ENCODE data around the gene FFAR2.

FFAR2 gene

DNA sequence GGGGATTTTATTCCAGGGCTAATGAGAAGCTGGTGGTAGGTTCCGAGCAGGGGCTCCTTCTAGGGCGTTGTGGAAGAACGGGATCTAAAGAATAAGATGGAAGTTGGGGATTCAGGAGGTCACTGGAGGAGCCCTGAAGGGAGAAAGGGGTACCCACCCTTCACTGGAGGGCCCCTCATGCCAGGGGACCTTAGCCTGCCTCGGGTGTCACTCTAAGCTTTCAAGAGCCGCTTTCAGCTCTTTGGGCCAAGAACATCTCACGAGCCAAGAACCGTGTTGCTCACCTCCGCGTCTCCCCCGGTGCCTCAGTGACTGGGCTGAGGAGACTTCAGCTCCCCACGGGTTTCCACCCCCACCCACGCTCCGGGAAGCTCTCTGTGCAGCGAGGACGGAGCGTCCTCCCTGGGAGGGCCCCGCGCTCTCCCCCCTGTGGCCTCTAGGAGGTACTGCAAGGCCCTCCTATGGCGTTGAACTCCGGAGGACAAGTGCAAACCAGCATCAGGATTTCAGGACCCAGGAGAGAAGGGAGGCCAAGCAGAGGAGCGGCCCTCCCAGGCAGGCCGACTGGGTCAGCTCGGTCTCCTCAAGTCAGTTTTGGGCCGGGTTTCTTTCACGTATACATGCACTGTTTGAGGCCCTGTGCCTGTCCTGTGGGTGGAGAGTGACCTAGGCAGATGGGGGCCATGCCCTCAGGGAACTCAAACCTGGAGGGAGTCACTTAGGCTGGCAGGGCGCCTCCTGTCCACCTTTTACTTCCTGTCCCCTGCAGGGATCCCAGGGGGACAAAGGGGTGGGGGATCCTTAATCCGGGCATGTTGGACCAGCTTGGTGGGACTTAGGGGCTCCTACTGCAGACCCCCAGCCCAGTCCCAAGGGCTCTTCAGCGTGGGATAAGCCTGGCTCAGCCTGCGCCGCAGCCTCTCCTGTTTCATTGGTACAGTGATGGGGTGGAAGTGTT, 47.3 kb downstream of the FFAR2 start:
- TF ChIP-seq, protein P1, sequence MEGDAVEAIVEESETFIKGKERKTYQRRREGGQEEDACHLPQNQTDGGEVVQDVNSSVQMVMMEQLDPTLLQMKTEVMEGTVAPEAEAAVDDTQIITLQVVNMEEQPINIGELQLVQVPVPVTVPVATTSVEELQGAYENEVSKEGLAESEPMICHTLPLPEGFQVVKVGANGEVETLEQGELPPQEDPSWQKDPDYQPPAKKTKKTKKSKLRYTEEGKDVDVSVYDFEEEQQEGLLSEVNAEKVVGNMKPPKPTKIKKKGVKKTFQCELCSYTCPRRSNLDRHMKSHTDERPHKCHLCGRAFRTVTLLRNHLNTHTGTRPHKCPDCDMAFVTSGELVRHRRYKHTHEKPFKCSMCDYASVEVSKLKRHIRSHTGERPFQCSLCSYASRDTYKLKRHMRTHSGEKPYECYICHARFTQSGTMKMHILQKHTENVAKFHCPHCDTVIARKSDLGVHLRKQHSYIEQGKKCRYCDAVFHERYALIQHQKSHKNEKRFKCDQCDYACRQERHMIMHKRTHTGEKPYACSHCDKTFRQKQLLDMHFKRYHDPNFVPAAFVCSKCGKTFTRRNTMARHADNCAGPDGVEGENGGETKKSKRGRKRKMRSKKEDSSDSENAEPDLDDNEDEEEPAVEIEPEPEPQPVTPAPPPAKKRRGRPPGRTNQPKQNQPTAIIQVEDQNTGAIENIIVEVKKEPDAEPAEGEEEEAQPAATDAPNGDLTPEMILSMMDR (IDR thresholded peaks at IDR 0.05; ENCODE audit: insufficient read depth, low read length, missing control alignments) = peak; percentile 99
- ChIA-PET CTCF (interaction anchor here (0.6 to 8.2 kb wide), 18 partner anchors 8 to 158 kb away, joined by 3 to 106 read pairs (median 4); partner anchors contain the start of gene COX6B1), POLR2A (no interaction called here)
- DNase-seq (ENCODE audit: low read depth, low spot score) = no peak
- H3K4me3 ChIP-seq (ENCODE audit: low read depth, low read length) = no peak overlapping the region

DNA sequence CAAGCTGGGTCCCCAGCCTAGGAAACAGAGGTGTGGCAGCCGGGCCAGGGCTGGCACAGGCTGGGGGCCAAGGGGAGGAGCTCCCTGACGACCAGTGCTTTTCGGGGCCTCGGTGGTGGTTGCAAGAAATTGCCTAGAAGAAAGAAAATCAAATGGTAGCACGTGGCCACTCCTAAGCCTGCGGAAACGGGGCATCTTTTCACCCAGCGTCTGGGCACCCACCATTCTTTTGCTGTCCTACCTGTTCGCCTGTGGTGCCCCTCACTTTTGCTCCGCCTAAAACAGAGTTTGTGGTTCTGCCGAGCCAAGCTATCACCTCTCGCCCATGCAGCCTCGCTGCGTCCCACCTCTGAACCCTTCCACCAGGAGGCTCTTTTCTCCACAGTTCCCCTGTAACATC, 49.3 kb downstream of the FFAR2 start:
- TF ChIP-seq, protein P1 (IDR thresholded peaks at IDR 0.05; ENCODE audit: insufficient read depth, low read length, missing control alignments) = no peak
- POLR2A ChIA-PET = no interaction called here
- DNase-seq (ENCODE audit: low read depth, low spot score) = no peak
- CTCF ChIA-PET = interaction anchor here (1.0 to 8.2 kb wide), 3 partner anchors 10 to 144 kb away, joined by 4 to 106 read pairs (median 93); no protein-coding TSS in a partner anchor
- no peak overlapping the region for H3K4me3 ChIP-seq (ENCODE audit: low read depth, low read length)

DNA sequence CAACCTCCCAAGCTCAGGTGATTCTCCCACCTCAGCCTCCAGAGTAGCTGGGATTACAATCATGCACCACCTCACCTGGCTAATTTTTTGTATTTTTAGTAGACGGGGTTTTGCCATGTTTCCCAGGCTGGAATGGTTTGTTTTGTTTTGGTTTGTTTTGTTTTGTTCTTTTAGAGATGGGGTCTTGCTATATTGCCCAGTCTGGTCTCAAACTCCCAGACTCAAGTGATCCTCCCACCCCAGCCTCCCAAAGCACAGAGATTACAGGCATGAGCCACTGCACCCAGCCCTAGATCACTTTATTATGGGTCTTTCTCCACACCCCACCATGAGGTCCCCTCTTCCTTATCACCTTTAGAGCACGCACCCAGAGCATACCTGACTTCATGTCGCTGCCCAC, 50.2 kb downstream of the FFAR2 start:
- no peak overlapping the region for H3K4me3 ChIP-seq (ENCODE audit: low read depth, low read length)
- POLR2A ChIA-PET = no interaction called here
- CTCF ChIA-PET = interaction anchor here (7.3 to 8.2 kb wide), 2 partner anchors 10 to 145 kb away, joined by 93 to 106 read pairs; no protein-coding TSS in a partner anchor
- TF ChIP-seq, protein P1 (IDR thresholded peaks at IDR 0.05; ENCODE audit: insufficient read depth, low read length, missing control alignments) = no peak
- DNase-seq (ENCODE audit: low read depth, low spot score) = no peak

DNA sequence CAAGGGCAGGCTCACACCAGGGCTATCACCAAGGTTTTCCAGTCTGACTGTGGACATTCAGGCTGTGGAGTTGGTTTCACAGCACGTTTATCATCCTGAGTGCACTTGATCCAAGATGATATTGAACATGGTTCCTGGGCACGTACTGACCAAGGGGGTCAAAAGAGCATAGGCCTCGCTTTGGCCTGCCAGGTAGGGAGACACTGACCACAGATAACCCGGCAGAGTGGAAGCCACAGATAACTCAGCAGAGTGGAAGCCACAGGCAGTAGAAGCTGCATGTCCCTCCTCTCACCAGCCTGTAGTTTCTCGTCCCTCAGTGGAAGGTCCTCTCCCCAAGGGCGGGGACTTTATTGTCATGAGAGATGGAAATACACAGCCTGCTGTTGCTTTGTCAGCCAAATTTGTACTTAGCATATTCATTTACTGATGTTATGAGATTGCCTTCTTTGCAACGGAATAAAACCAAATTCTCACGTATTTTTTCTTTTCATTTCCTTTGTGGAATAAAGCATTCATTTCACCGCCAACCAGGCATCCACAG, 51.0 kb downstream of the FFAR2 start:
- TF ChIP-seq, protein P1 (IDR thresholded peaks at IDR 0.05; ENCODE audit: insufficient read depth, low read length, missing control alignments) = no peak
- H3K4me3 ChIP-seq (ENCODE audit: low read depth, low read length) = no peak overlapping the region
- POLR2A ChIA-PET = no interaction called here
- CTCF ChIA-PET = interaction anchor here (7.3 kb wide), 1 partner anchor 9 kb away, joined by 106 read pairs; no protein-coding TSS in a partner anchor
- DNase-seq (ENCODE audit: low read depth, low spot score) = no peak

DNA sequence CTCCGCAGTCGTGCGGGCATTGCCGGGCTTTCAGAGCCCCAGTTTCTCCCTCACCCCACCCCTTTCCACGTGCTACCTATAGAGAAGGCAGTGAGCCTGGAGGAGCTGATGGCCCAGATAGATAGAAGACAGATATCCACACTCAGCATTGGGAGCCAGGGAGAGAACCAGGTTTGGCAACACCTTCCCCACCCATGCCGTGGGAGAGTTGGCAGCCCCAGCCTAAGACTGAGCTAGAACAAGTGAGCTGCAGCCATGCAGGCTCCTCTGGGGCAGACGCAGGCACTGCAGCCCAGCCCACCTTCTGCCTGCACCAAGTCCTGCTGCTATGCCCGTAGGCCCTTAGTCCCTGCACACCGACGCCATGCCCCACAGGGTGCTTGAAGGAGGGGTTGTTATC, 52.6 kb downstream of the FFAR2 start:
- CTCF ChIA-PET = interaction anchor here (2.3 kb wide), 1 partner anchor 9 kb away, joined by 11 read pairs; no protein-coding TSS in a partner anchor
- H3K4me3 ChIP-seq (ENCODE audit: low read depth, low read length) = no peak overlapping the region
- POLR2A ChIA-PET = no interaction called here
- no peak for DNase-seq (ENCODE audit: low read depth, low spot score)
- TF ChIP-seq, protein P1 (IDR thresholded peaks at IDR 0.05; ENCODE audit: insufficient read depth, low read length, missing control alignments) = no peak

Data from AG04449 (cell line).